NCI-H2107 treated with DMSO at 0.1 percent for 48 hours (cell line): ENCODE results near the gene DHRS2.
"Not testable (repeated sequence)": the region's sequence is repeated elsewhere in the genome, so short reads cannot be mapped to it uniquely, and the experiment has no call there.

Source experiments
- DNase-seq: peaks from one replicate; lab custom pipeline; 2025; ENCODE audit not compliant: unreplicated experiment; lab: John Stamatoyannopoulos, UW

DHRS2 gene

DNA sequence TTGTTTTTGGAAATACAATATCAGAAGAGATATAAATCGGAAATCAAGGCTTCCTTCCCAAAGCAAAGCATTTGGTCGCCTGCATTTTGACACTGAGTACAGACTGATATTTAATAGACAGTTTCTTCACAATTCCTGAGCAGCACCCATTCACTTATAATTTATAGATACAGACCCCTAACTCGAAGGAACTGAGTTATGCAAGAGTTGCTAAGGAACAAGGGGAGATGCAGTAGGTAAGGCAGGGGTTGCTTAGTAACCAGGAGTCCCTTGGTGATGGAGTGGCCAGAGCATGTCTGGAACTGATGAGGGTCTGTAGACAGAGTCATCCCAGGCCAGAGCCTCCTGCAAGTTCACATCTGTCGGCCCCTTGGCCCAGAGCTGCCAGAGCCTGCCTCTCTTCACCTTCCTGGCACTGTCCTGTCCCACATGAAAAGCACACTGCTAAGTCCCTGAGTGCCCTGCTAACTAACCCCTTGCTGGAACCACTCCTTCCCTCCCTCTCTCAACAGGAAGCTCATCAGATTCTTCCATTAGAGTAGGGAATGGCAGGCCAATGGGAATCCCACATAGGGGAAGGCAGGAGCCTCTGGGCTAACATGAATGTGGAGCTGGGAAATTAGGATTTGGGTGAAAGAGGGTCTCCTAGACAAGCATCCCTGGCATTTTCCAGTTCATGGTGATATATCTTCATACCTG, 3.6 kb upstream of the DHRS2 start:
- no peak for DNase-seq

DNA sequence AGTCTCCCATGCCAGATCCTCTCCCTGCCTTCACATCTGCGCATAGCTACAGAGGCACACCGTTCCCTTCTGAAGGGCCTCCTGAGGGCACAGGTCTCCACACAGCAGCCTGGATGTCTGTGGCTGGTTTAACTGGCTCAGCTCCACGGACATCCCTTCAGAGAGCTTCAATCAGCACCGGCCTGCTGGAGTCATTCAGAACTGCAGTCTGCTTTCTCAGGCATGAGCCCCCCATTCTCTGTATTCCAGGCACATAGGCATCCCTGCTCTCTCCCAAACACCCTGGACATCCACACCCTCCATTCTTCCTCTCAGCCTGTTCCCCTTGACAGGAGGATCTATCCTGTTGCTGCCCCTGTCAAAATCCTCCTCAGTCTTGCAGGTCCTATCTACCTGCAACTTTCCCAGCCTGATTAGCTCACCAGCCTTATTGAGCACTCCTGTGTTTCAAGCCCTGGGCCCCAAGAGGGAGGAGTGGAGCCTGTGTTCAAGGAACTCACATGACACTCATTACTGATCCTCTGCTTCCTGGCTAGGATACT, 2.9 kb upstream of the DHRS2 start:
- DNase-seq = no peak

DNA sequence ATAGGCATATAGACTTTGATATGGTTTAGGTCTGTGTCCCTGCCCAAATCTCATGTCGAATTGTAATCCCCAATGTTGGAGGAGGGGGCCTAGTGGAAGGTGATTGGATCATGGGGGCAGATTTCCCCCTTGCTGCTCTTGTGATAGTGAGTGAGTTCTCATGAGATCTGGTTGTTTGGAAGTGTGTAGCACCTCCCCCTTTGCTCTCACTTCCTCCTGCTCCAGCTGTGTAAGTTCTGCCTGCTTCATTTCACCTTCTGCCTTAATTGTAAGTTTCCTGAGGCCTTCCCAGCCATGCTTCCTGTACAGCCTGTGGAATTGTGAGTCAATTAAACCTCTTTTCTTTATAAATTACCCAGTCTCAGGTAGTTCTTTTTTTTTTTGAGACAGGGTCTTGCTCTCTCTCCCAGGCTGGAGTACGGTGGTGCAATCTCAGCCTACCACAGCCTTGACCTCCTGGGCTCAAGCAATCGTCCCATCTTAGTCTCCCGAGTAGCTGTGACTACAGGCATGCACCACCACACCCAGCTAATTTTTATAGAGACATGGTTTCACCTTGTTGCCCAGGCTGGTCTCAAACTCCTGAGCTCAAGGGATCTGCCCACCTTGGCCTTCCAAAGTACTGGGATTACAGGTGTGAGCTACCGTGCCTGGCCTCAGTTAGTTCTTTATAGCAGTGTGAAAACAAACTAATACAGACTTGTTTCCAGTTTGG, 1.3 kb upstream of the DHRS2 start:
- DNase-seq = not testable (repeated sequence)

DNA sequence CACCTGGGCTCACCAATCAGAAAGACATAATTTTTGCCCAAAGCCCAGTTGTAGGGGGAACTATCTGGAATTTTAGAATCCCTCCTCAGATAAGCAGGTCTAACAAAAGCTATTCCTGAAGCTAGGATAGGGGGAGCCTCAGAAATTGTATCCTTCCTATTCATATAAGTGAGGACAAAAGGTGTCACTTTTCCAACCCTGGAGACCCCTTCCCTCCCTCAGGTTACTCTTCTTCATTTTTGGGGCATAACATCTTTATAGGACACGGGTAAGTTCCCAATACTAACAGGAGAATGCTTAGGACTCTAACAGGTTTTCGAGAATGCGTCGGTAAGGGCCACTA, 1.1 kb downstream of the DHRS2 start:
- not testable (repeated sequence) for DNase-seq

DNA sequence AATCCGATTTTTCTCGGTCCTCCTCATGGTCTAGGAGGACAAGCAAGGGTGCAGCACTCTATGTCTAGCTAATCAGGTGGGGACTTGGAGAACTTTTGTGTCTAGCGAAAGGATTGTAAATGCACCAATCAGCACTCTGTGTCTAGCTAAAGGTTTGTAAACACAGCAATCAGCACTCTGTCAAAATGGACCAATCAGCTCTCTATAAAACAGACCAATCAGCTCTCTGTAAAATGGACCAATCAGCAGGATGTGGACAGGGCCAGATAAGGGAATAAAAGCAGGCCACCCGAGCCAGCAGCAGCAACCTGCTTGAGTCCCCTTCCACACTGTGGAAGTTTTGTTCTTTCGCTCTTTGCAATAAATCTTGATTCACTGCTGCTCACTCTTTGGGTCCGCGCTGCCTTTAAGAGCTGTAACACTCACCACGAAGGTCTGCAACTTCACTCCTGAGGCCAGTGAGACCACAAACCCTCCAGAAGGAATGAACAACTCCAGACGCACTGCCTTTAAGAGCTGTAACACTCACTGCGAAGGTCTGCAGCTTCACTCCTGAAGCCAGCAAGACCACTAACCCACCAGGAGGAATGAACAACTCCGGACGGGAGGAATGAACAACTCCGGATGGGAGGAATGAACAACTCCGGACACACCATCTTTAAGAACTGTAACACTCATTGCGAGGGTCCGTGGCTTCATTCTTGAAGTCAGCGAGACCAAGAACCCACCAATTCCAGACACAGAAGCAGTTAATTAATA, 1.7 kb downstream of the DHRS2 start:
- not testable (repeated sequence) for DNase-seq

DNA sequence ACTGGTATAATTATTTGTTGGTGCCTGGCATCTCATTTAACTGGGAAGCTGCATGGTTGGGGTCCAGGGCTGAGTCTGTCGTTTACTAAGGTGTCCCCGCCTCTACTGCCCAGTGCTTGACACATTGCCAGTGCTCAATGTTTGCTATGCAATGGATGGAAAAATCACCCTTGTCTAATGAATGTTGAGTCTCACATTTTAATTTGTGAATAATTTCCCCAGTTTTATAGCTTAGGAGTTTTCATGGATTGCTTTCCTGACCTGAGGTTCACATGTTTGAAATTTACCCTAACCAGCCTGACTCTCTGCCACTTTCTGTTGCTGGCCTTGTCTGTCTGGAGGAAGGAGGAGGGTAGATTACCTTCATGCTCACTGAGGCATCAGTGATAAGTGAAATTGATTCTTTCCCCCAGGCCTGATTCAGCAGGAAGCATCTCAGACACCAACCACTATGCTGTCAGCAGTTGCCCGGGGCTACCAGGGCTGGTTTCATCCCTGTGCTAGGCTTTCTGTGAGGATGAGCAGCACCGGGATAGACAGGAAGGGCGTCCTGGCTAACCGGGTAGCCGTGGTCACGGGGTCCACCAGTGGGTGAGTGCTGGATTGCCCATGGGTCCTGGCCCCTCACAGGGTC, 2.4 kb downstream of the DHRS2 start:
- DNase-seq = no peak

DNA sequence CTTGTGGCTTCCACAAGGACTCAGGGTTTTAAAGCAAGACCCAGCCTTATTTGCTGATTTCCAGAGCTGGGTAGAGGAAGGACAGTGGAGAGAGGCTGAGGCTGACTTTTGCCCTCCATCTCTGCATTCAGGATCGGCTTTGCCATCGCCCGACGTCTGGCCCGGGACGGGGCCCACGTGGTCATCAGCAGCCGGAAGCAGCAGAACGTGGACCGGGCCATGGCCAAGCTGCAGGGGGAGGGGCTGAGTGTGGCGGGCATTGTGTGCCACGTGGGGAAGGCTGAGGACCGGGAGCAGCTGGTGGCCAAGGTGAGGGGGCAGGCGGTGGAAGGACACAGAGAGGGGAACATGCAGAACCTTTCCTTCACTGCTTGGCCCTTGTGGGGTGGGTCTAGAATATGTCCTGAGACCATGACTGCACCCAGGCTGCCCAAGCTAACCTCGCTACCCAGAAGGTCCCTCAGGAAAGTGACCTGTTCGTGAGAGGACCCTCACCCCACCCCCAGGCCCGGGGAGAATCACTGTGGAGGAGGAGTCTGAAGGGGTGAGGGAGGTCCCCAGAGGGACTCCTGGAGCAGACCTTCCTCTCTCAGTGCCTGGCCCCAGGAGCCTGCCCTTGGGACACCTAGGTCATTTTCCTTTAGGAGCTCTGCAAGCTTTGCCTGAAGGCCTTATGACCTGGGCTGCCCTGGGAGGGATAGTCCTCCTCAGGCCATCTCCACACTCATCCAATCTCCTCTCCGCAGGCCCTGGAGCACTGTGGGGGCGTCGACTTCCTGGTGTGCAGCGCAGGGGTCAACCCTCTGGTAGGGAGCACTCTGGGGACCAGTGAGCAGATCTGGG, 3.1 kb downstream of the DHRS2 start:
- DNase-seq = no peak

DNA sequence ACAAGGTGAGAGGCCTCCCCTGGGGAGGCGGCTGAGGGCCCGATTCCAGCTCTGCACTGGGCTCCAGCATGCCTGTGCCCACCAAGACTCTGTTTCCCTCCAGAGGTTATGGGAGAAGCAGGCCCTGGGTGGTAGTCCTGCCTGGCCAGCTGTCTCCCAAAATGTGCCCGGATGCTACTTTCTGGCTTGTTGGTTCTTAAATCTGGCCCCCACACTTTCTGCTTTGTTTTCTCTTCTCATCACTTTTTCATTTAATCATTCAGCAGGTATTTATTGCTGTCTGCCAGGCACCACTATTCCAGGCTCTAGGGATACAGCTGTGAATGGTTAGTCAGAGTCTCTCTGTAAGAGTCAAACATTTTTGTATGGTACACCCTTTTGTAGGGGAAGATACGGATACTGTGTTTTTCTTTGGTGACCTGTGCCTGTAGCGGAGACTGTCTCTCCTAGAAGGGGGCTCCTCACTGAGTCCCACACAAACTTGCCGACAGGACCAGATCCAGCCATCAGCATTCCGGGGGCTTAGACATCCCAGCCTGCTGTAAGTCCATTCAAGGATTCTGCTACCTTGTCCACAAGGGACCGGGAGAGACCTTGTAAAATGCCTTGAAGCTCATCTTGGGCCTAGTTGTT, 3.8 kb downstream of the DHRS2 start:
- DNase-seq = no peak

DNA sequence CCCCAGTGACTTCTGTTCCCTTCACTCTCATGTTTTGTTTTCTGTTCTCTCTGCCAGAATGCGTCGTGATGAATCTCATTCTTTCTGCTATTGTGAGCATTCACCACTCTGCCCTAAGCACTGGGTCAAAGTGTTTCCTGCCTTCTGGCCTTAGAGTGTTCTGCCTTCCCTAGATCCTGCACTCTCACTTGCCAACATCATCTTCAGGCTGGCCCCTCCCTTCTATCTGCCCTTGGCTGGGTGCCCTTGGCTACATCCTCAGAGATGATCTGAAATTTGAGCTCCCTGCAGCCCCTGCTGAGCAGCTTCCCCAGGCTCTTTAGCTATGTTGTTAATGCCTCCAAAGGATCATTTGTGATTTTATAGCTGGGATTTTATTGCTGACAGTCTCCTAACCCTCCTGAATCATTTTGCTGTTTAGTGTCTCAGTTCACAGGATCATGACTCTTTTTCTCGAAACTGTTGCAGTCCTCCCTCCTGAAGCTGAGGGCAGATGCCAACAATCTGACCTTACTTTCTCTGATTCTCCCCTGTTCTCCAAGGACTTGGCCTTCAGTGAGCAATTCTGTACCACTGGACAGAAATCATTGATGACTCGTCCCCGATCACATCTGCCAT, 4.5 kb downstream of the DHRS2 start:
- peak; percentile 62 for DNase-seq

DNA sequence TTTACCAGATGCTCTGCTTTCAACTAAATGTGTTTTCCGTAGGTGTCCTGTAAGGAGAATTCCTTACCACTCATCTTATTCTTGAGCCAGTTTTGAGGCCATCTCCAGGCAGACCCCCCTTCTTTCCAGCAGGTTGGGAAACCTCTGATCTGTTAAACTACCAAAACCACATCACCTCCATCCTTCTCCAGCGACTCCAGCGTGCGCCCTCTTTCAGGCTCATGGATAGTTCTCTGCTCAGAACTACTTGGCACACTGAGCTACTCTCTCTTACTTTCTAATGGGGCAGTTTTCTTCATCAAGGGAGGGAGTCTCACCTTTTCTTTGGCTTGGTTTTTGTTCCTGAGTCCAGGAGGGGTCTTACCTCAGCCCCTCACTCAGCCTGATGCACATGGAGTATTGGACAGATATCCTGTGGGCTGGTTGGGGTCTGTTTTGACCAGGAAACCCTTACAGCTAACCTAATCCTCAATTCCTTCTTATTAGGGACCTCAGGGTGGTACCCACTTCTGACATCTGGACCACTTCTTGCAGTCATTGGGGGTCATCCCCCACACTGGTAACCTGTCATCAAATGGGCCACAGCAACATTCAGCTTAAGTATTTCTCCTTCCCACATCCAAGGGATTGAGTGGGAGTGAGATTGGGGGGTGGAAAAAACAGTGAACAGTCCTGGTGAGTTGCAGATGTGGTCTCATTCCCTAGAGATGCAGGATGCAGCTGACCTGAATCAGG, 5.2 kb downstream of the DHRS2 start:
- DNase-seq = no peak

DNA sequence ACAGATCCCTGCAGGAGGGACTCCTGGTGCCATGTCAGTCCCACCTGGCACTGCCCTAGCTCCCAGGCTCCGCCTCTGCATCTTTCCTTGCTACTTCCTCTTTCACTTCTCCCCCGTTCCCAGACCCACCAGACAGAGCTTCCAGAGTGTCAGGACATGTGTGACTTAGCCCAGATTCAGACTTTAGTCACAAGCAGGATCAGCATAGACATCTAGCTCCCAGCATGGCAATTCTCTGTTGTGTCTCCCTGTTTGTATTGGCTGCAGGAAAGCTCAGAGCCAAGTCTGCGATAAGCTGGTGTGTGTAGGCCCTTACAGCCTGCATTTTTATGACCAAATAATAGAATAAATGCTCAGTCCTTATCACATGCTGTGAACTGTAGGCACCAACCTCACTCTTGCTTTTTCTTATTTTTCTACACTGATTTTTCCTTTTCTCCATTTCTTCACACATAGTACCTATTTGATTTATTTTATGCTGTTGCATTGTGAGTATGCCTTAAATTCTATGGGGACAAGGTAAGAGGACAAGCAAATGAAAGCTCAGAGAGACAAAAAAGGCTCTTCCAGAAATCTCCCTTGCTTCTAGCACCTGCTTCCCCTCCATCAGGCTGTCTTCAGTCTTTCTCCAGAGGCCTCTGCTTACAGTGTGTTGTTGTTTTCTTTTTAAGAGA, 5.9 kb downstream of the DHRS2 start:
- DNase-seq = no peak

DNA sequence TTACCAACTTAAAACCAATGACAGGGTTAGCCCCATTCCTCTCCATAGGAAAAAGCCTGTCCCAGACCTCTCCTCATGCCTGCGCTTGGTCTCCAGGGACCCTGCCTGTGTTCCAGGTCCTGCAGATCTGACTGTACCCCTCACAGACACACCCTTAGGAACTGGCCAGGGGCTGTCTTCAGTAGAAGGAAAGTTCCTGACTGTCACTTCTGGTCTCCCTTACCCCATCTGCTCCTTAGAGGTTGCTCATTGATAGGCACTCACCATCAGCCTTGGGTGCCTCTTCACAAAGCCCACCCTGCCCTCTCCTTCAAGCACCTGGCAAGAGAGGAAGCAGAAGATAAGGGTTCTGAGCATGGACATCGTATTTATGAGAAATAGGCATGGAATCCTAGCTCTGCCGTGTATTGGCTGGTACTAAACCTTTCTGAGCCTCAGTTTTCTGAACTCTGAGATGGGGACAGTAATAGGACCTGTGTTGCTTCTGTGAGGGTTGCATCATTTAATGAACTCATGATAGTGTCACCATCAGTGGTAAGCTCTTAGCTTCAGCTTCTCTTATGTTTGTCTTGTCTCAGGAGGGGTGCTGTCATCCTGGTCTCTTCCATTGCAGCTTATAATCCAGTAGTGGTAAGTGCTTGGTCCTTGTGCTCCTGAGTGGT, 7.5 kb downstream of the DHRS2 start:
- no peak for DNase-seq

DNA sequence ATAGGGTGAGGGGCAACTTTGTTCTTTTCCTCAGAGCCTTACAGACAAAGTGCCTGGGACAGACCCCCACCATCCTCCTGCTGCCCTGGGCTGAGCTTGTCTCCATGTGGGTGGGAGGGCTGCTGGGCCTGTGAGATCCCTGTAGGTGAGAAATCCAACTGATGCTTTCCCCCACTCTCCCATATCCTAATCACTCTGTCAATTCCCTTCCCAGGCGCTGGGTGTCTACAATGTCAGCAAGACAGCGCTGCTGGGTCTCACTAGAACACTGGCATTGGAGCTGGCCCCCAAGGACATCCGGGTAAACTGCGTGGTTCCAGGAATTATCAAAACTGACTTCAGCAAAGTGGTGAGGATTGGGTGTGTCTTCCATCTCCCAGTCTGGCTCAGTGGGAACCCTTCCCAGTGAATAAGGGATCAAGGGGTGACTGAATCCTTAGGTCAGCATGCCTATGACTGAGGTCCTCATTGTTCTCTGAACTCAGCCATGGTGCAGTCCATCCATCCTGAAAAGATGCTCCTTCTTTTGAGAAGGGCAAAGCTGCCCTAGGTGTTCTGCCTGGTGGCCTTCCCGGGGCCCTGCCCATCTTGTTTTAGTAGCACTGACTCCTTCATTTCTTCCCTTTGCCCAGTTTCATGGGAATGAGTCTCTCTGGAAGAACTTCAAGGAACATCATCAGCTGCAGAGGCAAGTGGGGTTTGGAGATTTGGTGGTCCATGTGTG, 8.2 kb downstream of the DHRS2 start:
- DNase-seq = no peak

DNA sequence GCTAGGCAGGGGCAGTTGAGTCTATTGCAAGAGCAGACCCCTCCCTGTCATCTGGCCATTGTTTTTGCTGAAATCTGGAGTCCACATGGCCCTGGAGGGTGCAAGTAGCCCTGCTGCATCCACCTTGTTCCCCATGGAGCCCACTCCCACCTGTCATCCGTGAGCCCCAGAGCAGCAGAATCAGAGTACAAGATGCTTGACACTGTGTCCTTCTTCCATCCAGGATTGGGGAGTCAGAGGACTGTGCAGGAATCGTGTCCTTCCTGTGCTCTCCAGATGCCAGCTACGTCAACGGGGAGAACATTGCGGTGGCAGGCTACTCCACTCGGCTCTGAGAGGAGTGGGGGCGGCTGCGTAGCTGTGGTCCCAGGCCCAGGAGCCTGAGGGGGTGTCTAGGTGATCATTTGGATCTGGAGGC, 8.8 kb downstream of the DHRS2 start:
- DNase-seq = no peak

DNA sequence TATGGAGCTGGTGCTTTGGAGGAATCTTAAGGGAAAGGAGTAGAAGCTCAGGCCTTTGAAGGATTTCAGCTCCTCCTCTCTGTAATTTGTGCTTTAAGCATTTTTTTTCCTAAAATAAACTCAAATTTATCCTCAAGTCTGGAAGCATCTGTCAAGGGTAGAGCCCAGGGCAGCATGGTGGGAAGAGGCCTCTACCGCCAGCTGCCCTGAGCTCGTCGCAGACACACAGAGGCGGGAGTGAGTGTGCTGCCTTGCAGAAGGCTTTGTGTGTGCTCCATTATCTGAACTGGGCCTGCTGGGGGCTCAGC, 9.3 kb downstream of the DHRS2 start:
- no peak for DNase-seq

DNA sequence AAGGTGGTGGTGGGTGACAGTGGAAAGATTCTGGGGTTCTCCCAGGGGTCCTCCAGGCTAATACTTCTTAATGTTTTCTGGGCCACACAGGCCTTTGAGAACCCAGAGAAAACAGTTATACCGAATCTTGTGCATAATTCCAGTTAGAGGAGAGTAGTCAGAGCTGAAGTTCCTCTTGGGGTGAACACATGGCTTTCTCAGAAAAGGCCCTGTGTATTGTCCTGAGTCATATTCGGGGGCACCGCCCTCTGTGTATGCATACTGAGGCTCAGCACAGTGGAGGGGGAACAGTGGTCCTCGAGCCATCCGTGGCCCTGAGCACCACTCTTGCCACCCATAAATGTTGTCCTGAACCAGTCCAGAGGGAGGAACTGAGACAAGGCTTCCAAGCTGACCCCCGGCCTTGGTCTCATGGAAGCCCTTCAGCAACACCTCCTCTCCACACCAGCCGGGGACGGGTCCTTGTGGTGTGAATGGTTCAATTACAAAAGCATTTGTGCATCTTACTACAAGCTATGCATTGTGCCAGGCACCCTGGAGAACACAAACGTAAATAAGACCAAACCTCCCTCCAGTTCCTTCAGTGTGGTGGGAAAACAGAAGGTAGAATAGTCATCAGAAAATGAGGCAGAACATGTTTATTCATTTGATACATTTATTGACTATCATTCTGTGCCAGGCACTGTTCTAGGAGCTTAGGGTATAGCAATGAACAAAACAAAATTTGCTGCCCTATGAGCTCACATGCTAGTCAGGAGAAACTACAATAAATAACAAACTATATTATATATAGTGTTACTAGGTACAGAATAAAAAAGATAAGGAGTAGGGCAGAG, 9.9 kb downstream of the DHRS2 start:
- DNase-seq = no peak
